Measurements from ENCODE around the gene SRD5A3.

Gene SRD5A3

GRCh38 chr4:55373461-55373860 lies 27.4 kb downstream of the SRD5A3 start:
- no peak for DNase-seq (ENCODE audit: low read depth)
- TF ChIP-seq MYC (IDR thresholded peaks at IDR 0.05; ENCODE audit: low read depth, low read length) (no peak), CTCF (IDR thresholded peaks at IDR 0.05; ENCODE audit: low read depth, low read length) (no peak), MAX (IDR thresholded peaks at IDR 0.05; ENCODE audit: low read depth, low read length) (no peak)
- H3K4me3 ChIP-seq (ENCODE audit: low read depth, low read length) = no peak overlapping the region

GRCh38 chr4:55376698-55377097 lies 30.7 kb downstream of the SRD5A3 start:
- no peak overlapping the region for H3K4me3 ChIP-seq (ENCODE audit: low read depth, low read length)
- TF ChIP-seq CTCF (IDR thresholded peaks at IDR 0.05; ENCODE audit: low read depth, low read length) (no peak), MAX (IDR thresholded peaks at IDR 0.05; ENCODE audit: low read depth, low read length) (no peak), MYC (IDR thresholded peaks at IDR 0.05; ENCODE audit: low read depth, low read length) (no peak), POLR2A (IDR thresholded peaks at IDR 0.05; ENCODE audit: extremely low read depth, insufficient read length) (no peak)
- DNase-seq (ENCODE audit: low read depth) = no peak

GRCh38 chr4:55378617-55379467 lies 32.8 kb downstream of the SRD5A3 start:
- TF ChIP-seq MYC (IDR thresholded peaks at IDR 0.05; ENCODE audit: low read depth, low read length) = no peak
- no peak for TF ChIP-seq CTCF (IDR thresholded peaks at IDR 0.05; ENCODE audit: low read depth, low read length)
- no peak for TF ChIP-seq POLR2A (IDR thresholded peaks at IDR 0.05; ENCODE audit: extremely low read depth, insufficient read length)
- no peak for TF ChIP-seq MAX (IDR thresholded peaks at IDR 0.05; ENCODE audit: low read depth, low read length)
- DNase-seq (ENCODE audit: low read depth) = no peak
- H3K4me3 ChIP-seq (ENCODE audit: low read depth, low read length) = no peak overlapping the region

- no peak overlapping the region for H3K4me3 ChIP-seq (ENCODE audit: low read depth, low read length)
- TF ChIP-seq MYC (IDR thresholded peaks at IDR 0.05; ENCODE audit: low read depth, low read length) = no peak
- TF ChIP-seq CTCF (IDR thresholded peaks at IDR 0.05; ENCODE audit: low read depth, low read length) = no peak
- no peak for TF ChIP-seq MAX (IDR thresholded peaks at IDR 0.05; ENCODE audit: low read depth, low read length)
- no peak for TF ChIP-seq POLR2A (IDR thresholded peaks at IDR 0.05; ENCODE audit: extremely low read depth, insufficient read length)
- no peak for DNase-seq (ENCODE audit: low read depth)
These were observed 34.5 kb downstream of the SRD5A3 start for GRCh38 chr4:55380576-55380975.

- no peak overlapping the region for H3K4me3 ChIP-seq (ENCODE audit: low read depth, low read length)
- no peak for TF ChIP-seq MAX (IDR thresholded peaks at IDR 0.05; ENCODE audit: low read depth, low read length)
- no peak for TF ChIP-seq MYC (IDR thresholded peaks at IDR 0.05; ENCODE audit: low read depth, low read length)
- no peak for TF ChIP-seq CTCF (IDR thresholded peaks at IDR 0.05; ENCODE audit: low read depth, low read length)
- no peak for TF ChIP-seq POLR2A (IDR thresholded peaks at IDR 0.05; ENCODE audit: extremely low read depth, insufficient read length)
- no peak for DNase-seq (ENCODE audit: low read depth)
These were observed 35.5 kb downstream of the SRD5A3 start for GRCh38 chr4:55381502-55381901.
